GM21447 (cell line): Measurements from ENCODE around the gene IL4R.
A peak's percentile ranks its signal among the peaks of the same experiment; 100 is the strongest.
"Not testable (repeated sequence)": the region's sequence is repeated elsewhere in the genome, so short reads cannot be mapped to it uniquely, and the experiment has no call there.

ENCODE experiments used
- ATAC-seq: cut with Tn5 transposase; IDR thresholded peaks from one replicate; pipeline ENCODE4 v1.9.1; 2021; ENCODE audit not compliant: unreplicated experiment

Gene IL4R

DNA sequence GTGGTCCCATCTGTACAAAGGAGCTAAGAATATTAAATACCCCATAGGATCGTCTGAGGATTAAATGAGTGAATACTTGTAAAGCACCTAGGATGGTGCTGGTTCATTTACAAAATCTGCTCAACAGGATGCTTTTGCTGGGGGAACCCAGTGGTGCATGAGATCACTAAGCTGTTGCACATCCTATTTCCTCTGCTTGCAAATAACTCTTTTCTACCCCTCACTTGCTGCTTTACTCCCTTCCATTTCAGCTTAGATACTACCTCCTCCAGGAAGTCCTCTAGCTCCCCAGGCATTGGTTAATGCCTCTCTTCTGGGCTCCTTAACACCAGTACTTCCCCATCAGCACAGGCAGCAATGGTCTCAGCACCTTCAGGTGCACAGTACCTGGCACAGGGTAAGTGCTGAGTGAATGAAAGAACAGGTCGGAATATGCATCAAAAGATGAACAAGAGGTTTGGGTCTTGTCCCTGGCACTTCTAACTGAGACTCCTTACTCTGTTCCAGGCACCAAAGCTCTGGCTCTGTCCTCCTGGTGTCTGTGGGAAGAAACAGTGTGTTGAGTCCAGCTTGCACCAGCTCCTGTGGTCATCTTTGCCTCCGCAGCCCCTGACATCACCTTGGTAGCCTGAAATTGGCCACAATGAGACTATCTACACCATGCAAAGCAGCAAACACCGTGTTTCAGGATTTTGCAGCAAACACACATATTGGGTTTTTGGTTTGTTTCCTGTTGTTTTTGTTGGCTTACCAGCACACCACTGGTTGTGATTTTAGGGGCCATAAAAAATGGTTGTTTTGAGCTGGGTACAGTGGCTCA is 64.1 kb downstream of the IL4R start:
- no peak for ATAC-seq

DNA sequence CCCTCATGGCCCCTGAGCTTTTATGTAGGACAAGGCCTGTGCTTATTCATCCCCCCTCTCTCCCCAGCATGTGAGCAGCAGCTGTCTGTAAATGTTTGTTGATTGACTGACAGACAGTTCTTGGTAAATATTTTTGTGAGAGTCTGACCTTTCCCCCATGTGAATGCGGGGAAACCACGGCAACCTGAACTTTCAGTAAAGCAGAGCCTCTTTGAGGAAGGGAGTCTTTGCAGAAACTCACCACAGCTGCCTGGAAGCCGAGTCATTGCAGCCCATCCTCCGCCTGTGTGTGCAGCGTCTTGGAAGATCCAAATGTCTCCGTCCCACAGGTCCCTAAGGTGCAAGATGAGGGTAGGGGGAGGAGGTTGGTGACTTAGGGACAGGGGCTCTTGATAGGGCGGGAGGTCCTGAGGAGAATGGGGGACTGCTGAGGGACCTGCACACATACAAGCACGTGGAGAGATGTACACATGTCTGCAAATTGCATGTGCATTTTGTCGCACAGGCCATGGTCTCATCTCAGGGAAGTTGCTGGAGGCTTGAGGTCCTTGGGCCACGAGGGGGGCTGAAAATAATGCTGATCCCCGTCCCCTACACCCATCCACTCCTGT is 65.2 kb downstream of the IL4R start:
- no peak for ATAC-seq

DNA sequence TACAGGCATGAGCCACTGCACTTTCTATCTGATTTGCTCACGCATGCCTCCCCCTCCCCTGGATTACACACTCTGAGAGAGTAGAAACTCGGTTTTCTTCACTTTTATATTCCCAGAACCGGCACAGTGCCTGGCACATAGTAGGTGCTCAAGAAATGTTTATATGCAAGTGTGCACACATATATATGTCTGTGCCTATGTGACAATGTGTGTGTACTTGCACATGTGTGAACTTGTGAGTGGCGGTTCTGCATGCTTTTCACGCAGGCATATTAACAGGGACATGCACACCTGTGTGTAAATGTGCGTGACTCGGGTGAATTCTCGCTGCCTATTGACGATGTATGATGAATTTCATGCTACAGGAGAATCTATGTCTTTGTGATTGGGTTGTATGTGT is 66.1 kb downstream of the IL4R start:
- ATAC-seq = no peak

DNA sequence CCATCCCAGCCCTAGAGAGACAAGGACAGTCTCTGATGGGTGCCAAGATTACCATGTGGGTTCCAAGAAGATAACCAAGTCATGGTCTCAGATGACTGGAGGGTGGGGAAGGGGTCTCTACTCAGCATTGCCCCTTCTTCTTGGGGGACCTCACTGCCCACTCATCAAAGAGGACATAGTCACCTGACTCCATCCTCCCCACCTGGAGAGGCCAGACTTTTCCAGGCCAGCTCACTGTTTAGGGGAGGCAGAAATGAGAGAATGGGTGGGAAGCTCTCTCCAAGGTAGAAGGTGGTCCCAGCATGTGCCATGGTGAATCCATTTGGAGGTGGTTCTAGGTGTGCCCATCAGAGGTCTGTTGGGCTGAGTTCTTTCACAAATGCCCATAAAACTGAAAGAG is 67.5 kb downstream of the IL4R start:
- ATAC-seq = no peak

DNA sequence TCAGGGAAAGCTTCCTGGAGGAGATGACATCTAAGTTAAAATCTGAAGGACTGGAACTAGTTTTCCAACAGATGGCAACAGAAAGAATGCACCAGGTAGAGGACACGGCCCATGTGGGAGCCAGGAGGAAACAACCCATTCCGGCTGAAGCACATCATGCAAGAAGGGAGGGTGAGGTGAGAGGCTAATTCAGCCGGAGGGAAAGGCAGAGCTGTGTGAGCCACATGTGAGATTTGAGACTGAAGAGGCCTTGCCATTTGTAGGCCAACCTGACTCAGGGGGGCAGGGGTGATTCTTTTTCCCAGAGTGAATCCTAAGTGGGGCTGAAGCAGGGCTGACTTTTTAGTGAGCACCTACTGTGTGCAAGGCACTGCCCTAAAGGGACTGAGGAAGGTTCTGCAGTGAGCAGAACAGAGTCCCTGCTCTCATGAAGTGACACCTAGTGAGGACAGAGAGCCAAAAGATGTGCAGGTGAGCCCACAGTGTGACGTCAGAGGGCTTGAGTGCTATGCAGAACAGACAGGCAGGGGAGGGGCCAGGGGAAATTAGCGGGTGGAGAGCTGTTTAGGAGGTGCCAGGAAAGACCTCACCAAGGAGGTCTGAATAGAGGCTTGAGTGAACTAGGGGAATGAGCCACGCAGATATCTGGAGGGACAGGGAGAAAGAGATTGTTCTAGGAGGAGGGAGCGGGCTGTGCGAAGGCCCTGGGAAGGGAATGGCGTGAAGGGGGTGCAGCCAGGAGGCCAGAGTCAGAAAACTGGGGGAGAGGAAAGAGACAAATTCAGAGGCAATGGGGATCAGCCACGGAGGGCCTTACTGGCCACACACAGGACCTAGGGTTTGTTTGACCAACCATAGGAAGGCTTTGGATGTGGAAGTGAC is 68.4 kb downstream of the IL4R start:
- no peak for ATAC-seq

DNA sequence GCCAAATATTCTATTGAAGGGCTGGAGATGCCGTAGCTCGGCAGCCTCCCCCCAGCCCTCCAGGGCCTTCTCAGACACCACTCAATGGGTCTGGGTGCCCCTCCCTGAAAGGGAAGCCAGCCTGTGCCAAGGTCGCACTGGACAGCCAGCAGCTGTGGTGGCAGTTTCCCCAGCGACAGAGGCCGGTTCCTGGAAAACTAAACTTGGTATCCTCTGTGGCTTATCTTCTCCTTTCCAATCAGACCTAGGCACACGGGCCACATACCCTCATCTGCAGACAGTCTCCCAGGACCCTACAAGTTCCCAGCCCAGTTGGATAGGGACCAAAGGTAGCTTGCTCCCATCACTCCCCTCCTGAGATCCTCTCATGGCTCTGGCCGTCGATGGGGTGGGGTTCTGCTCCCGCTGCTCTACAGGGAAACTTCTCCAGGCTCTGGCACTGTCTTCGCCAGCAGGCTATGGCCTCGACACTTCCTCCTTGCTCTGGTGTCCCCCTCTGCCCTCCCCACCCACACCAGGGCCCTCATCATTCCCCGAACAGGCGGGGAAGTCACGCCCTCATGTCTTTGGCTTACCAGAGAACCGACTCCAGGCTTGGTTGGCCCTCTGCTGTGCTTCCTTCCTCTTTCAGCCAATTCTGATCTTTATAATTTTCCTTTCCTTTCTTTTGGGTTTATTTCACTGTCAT is 69.9 kb downstream of the IL4R start:
- ATAC-seq = no peak

DNA sequence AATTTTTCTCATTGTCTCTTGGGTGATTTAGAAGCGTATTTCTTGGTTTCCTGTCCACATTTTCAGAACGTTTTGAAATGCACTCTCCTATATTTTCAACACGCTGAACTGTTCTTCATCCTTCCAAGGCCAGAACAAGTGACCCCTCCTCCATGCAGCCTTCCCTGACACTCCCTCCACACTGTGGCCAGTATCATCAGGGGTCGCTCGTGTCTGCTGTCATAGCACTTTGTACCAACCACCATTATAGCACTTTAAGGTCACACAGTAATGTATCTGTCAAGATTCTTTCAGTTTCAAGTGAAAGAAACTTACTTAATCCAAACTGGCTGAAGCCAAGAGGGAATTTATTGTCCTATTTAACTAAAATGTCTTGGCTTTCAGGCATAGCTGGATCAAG is 70.7 kb downstream of the IL4R start:
- ATAC-seq = no peak

DNA sequence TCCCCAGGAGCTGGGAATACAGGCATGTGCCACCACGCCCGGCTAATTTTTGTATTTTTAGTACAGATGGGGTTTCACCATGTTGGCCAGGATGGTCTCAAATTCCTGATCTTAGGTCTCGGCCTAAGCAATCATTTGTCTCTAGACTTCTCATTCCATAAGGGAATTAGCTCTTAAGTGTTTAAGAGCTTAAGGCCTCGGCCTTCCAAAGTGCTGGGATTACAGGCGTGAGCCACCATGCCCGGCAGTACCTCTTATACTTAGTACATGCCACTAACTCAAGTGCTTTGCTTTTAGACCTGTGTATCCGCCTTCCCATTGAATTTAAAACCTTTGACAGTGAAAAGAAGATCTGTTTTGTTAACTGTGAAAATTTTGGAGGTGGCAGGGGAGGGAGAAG is 71.6 kb downstream of the IL4R start:
- ATAC-seq = no peak

DNA sequence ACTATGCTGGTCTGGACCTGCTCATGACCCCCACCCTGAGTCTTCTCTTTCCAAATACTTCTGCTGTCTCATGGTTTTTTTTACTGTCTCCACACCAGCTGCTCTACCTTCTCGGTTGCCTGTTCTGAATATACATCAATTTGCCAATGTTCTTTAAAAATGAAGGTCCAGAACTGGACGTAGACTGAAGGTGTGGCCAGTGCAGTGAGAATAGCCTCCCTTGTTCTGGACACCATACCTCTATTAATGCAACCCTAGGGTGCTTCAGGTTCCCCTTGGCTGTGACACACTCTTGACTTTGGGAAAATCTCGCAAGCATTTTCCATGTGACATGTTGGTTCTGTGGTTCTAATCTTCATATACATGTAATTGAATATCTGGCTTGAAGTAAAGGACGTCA is 72.9 kb downstream of the IL4R start:
- no peak for ATAC-seq

DNA sequence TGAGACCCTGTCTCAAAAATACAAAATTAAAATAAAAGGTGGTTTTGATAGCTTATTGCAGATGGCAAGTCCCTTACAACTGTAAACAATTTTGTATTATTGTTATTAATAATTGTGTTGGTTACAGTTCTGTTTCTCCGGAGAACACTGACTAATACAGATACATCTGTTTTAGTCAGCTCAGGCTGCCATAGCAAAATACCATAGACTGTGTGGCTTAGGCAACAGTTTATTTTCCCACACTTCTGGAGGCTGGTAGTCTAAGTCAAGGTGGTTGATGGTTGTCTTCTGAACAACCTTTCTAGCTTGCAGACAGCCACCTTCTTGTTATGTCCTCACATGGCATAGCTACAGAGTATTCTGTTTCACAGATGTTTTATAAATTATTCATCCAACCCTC is 74.0 kb downstream of the IL4R start:
- ATAC-seq = peak; percentile 66

DNA sequence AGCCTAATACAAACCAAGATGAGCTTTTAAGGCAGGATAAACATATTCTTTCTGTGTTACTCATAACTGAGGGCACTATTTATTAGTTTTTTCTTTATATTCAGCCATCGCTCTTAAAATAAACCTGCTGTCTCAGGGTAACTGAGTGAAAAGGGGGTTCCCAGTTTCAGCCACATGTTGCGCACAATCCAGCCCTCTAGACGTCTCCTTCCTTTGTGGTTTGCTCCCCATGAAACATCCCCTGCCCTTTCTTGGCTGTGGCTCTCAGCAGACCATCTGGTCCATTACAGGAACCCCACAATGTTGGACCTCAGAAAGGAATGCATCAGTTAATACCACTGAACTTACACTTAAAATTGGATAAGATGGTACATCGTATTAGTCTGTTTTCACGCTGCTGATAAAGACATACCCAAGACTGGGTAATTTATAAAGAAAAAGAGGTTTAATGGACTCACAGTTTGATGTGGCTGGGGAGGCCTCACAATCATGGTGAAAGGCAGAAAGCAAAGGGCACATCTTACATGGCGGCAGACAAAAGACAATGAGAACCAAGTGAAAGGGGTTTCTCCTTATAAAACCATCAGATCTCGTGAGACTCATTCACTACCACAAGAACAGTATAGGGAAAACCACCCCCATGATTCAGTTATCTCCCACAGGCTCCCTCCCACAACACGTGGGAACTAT is 75.6 kb downstream of the IL4R start:
- no peak for ATAC-seq

DNA sequence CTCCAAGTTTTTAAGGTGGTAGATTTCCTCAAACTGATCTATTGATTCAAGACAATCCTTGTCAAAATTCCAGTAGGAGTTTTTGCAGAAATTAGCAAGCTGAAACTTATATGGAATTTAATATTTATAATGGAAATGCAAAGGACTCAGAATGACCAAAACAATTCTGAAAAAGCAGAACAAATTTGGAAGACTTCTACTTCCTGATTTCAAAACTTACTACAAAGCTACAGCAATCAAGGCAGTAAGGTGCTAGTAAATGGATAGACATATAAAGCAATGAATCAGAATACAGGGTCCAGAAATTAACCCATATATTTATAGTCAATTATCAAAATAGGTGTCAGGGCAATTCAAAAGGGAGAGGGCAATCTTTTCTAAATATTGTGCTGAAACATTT is 76.4 kb downstream of the IL4R start:
- ATAC-seq = no peak

DNA sequence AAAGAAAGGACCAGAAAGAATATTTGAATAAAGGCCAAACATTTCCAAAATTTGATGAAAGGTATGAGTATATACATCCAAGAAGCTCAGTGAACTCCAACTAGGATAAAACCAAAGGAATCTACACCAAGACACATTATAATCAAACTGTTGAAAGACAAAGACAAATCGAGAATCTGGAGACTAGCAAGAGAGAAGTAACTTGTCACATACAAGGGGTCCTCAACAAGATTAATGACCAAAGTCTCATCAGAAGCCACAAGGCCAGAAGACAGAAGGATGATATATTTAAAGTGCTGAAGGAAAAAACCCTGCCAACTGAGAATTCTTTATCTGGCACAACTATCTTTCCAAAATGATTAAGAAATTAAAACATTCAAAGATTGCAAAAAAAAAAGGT is 78.9 kb downstream of the IL4R start:
- no peak for ATAC-seq

DNA sequence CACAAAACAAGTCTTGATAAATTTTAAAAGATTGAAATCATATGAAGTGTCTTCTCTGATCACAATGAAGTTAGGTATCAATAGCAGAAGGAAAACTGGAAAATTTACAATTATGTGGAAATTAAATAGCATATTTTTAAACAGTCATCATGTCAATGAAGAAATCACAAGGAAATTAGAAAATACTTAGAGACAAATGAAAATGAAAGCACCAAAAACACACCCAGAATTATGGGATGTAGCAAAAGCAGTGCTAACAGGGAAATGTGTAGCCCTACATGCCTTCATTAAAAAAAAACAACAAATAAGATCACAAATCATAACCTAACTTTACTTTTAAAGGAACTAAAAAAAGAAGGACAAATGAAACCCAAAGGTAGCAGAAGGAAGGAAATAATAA is 80.7 kb downstream of the IL4R start:
- ATAC-seq = no peak

DNA sequence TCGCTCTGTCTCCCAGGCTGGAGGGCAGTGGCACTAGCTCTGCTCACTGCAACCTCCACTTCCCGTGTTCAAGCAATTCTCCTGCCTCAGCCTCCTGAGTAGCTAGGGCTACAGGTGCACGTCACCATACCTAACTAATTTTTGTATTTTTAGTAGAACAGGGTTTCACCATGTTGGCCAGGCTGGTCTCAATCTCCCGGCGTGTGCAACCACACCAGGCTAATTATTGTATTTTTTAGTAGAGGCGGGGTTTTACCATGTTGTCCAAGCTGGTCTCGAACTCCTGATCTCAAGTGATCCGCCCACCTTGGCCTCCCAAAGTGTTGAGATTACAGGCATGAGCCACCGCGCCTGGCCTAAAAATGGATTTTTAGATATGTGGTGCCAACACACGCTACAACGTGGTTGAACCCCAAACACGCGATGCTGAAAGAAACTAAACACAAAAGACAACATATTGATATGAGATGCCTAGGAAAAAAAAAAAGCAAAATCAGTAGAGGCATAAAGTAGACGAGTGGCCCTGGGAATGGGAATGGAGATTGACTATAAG is 84.6 kb downstream of the IL4R start:
- ATAC-seq = not testable (repeated sequence)

DNA sequence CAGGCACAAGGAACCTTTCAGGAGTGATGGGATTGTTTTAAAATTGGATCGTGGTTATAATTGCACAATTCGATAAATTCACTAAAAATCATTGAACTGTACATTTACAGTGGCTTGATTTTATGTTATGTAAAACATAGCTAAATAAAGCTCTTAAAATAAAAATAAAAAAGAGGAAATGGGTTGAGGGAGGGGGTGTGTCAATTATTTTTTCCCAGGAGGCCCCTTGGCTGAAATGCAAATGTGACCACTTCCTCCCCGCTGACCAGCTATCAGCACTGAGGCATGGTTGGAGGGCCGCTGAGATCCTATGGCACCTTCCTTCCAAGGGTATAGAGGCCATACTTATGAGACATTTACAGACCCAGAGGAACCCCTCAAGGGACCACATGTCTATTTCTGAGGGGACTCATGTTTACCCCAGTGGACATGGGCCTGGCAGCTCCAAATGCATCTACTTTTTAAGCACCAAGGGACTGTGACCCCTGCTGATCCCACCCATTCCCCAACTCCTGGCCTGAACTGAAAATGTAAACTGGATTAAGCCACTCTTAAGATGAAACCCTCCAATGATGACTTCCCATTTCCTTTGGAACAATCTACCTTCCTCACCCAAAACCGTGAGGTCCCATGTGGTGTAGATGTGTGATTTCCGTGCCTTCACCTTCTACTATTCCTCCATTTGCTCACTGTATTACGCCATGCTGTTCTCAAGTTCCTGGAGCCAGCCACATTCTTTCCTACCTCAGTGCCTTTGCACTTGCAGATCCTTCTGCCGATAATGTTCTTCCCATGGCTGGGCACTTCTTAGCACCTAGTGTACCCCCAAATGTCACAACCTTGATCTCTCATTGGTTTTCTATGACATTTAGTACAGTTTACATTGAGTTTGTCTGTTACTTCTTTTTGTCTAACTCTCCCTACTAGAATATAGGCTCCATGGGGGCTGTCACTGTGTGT is 85.4 kb downstream of the IL4R start:
- peak; percentile 34 for ATAC-seq

DNA sequence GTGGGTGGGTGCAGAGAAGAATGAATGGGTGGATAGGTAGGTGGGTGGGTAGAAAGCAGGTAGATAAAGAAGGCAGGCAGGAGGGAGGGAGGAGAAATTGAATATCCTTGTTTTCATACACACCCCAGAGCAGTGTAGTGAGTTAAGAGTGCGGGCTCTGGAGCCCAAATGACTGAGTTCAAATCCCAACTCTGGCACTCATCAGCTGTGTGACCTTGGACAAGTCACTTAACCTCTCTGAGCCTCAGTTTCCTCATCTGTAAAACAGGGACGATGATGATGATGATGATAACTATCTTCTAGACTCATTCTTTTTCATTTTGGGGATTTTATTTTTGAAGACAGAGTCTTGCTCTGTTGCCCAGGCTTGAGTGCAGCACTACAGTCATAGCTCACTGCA is 86.2 kb downstream of the IL4R start:
- ATAC-seq = no peak

DNA sequence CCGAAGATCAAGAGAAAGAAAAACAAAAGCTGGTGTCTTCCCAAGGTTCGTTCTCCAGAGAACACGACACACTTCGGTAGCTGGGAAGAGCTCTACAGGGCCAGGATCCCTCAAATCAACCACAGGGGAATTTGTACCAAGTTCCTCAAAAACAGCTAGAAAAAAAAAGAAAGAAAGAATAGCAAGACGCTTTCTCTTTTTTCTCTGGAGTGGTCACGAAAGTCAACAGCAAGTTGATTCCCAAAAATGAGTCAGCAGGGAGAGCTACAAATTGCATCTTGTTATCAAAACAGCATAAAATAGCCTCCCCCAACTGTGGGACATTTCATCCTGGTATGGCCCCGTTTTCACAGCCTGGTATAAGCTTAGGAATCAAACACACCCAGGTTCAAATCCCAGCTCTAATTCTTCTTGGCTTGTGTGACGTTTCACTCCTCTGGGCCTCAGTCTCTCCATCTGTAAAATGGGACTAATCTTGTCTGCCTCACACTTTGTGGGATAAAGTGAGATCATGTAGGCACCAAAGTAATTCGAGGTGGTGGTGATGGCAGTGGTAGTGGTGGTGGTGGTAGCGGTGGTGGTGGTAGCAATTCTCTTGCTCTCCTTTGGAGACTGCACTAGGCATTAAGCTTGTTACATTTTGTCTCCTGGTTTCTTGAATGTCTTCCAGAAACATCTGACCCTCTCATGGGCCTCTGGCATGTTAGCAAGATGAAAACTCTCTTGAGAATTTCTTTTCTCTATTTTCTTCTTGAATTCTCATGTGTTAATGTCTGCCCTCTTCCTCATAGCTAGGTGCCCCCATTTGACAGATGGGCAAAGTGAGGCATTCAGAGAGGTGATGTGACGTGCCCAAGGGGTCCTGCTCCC is 87.2 kb downstream of the IL4R start:
- ATAC-seq = no peak
